Nephron (organoid): ENCODE measurements around the gene NFATC2IP.

Experiments used
- H3K27ac Mint-ChIP-seq, 3 experiments: 2 replicates each; pipeline ENCODE4 v1.8.0; 2020; ENCODE audit warnings: mixed read lengths in 3 of 3, mild to moderate bottlenecking in 2 of 3, moderate library complexity in 1 of 3
- H3K27me3 Mint-ChIP-seq: 2 replicates; pipeline ENCODE4 v1.8.0; 2021; ENCODE audit warnings: low read depth, mild to moderate bottlenecking, moderate library complexity, mixed read lengths
- H3K36me3 Mint-ChIP-seq: 2 replicates; pipeline ENCODE4 v1.8.0; 2020; ENCODE audit warnings: low read depth, mixed read lengths
- H3K4me1 Mint-ChIP-seq: 2 replicates; pipeline ENCODE4 v1.8.0; 2020; ENCODE audit warnings: mixed read lengths
- H3K4me3 Mint-ChIP-seq, 3 experiments: 2 replicates each; pipeline ENCODE4 v1.8.0; 2020; ENCODE audit warnings: mild to moderate bottlenecking in 3 of 3, mixed read lengths in 3 of 3, moderate library complexity in 2 of 3
- H3K9me3 Mint-ChIP-seq: 2 replicates; pipeline ENCODE4 v1.8.0; 2020; ENCODE audit warnings: mixed read lengths
- CTCF ChIP-seq, 3 experiments: fragments of 200-600 bp; sonication (generic); IDR thresholded peaks; one replicate each; pipeline ENCODE4 v1.5.0; 2021; ENCODE audit warnings: antibody characterized with exemption in 3 of 3; ENCODE audit not compliant: unreplicated experiment in 3 of 3

NFATC2IP gene

GRCh38 chr16:28950648-28951409, at the start of gene NFATC2IP:
NFATC2IP (plus strand) TSS chr16:28950937; CDS start chr16:28951012, 75 bp downstream.
- Mint-ChIP-seq H3K36me3 (peaks cover 21% of the 10 kb centered on the region), H3K27ac (peak within 1 kb of the TSS; percentile 14 to 72 (median 50)), H3K4me3 (peak within 1 kb of the TSS; percentile 89 to 92 (median 90)), H3K9me3 (no peaks in the 10 kb centered on the region), H3K4me1 (peaks cover 12% of the 10 kb centered on the region), H3K27me3 (peaks cover 8% of the 10 kb centered on the region)
- no peak for TF ChIP-seq CTCF (IDR thresholded peaks at IDR 0.05; ENCODE audit: unreplicated experiment in 3 of 3)

- no peak for TF ChIP-seq CTCF (IDR thresholded peaks at IDR 0.05; ENCODE audit: unreplicated experiment in 3 of 3)
- peaks cover 3% of the 10 kb centered on the region for H3K36me3 Mint-ChIP-seq
- no peaks in the 10 kb centered on the region for H3K4me1 Mint-ChIP-seq
- no peaks in the 10 kb centered on the region for H3K27me3 Mint-ChIP-seq
- H3K4me3 Mint-ChIP-seq, result no peak overlapping the region
- H3K9me3 Mint-ChIP-seq, result no peaks in the 10 kb centered on the region
- H3K27ac Mint-ChIP-seq, result no peak overlapping the region
Measured at GRCh38 chr16:28901862-28902261, 48.9 kb upstream of the NFATC2IP start.

- H3K27me3 Mint-ChIP-seq, result no peaks in the 10 kb centered on the region
- H3K36me3 Mint-ChIP-seq, result peaks cover 3% of the 10 kb centered on the region
- no peak for TF ChIP-seq CTCF (IDR thresholded peaks at IDR 0.05; ENCODE audit: unreplicated experiment in 3 of 3)
- no peaks in the 10 kb centered on the region for H3K4me1 Mint-ChIP-seq
- H3K4me3 Mint-ChIP-seq, result no peak overlapping the region
- no peaks in the 10 kb centered on the region for H3K9me3 Mint-ChIP-seq
- H3K27ac Mint-ChIP-seq, result no peak overlapping the region
Measured at GRCh38 chr16:28902909-28903308, 47.8 kb upstream of the NFATC2IP start.

- no peaks in the 10 kb centered on the region for H3K27me3 Mint-ChIP-seq
- peaks cover 3% of the 10 kb centered on the region for H3K36me3 Mint-ChIP-seq
- no peak for TF ChIP-seq CTCF (IDR thresholded peaks at IDR 0.05; ENCODE audit: unreplicated experiment in 3 of 3)
- no peaks in the 10 kb centered on the region for H3K9me3 Mint-ChIP-seq
- no peaks in the 10 kb centered on the region for H3K4me1 Mint-ChIP-seq
- no peak overlapping the region for H3K27ac Mint-ChIP-seq
- H3K4me3 Mint-ChIP-seq, result no peak overlapping the region
Measured at GRCh38 chr16:28903344-28904042, 47.2 kb upstream of the NFATC2IP start.

GRCh38 chr16:28904363-28904762, 46.4 kb upstream of the NFATC2IP start:
- H3K27ac Mint-ChIP-seq, result no peak overlapping the region

More at GRCh38 chr16:28904363-28904762, 46.4 kb upstream of the NFATC2IP start:
- Mint-ChIP-seq H3K4me1 (no peaks in the 10 kb centered on the region), H3K27me3 (no peaks in the 10 kb centered on the region), H3K9me3 (no peaks in the 10 kb centered on the region), H3K36me3 (no peaks in the 10 kb centered on the region), H3K4me3 (no peak overlapping the region)
- TF ChIP-seq CTCF (IDR thresholded peaks at IDR 0.05; ENCODE audit: unreplicated experiment in 3 of 3), result no peak
